Panc1 (cell line): ENCODE measurements around the gene PTPRE.

ENCODE experiments used
- CTCF ChIP-seq: fragments of 450-650 bp; IDR thresholded peaks from 2 replicates; pipeline ENCODE4 v1.5.1; 2017; ENCODE audit warnings: mild to moderate bottlenecking
- POLR2AphosphoS5 ChIP-seq: IDR thresholded peaks from 2 replicates; pipeline ENCODE4 v1.6.1; 2012; ENCODE audit warnings: mild to moderate bottlenecking, low read depth, low read length, moderate library complexity
- SIN3A ChIP-seq: IDR thresholded peaks from 2 replicates; pipeline ENCODE4 v1.6.1; 2012; ENCODE audit warnings: low read depth, mild to moderate bottlenecking, low read length, moderate library complexity, borderline replicate concordance; ENCODE audit not compliant: insufficient read depth
- TCF7L2 ChIP-seq: IDR thresholded peaks from 2 replicates; pipeline ENCODE4 v1.6.1; 2011; ENCODE audit warnings: mild to moderate bottlenecking, low read depth, low read length, inconsistent platforms
- TF ChIP-seq, protein P1 (sequence below), 2 experiments: IDR thresholded peaks; 2 replicates each; pipeline ENCODE4 v1.6.1; 2011 to 2012; ENCODE audit warnings: low read depth in 2 of 2, control low read depth in 1 of 2, low read length in 1 of 2, mild to moderate bottlenecking in 1 of 2, moderate library complexity in 1 of 2; ENCODE audit not compliant: insufficient read depth in 1 of 2

DNA sequence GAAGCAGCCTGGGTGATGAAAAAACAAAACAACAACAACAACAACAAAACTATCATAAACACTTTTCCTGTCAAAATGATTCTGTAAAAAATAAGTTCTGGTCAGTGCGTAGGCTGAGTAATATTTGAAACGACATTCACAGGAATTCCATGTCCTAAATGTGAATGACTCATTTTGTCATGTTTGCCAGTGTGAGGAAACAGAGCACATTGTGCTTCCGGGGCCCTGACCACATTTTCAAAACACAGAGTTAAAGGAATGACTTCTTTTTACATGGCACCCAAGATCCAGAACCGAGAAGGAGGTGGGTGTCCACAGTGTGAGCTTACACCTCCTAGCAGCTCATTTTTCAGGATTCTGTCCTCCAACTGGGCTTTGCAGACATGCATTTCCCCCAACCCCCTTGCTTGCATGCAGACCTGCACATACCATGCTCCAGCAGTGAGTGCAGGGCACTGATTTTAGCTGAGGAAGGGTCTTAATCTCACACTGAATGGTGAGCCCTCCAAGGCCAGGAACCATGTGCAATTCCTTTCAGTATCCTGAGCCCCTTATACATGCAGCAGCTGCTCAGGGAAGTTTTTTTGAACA is 17.2 kb upstream of the PTPRE start:
- TF ChIP-seq CTCF (no peak), POLR2AphosphoS5 (no peak), SIN3A (no peak), TCF7L2 (no peak)
- TF ChIP-seq, protein P1, sequence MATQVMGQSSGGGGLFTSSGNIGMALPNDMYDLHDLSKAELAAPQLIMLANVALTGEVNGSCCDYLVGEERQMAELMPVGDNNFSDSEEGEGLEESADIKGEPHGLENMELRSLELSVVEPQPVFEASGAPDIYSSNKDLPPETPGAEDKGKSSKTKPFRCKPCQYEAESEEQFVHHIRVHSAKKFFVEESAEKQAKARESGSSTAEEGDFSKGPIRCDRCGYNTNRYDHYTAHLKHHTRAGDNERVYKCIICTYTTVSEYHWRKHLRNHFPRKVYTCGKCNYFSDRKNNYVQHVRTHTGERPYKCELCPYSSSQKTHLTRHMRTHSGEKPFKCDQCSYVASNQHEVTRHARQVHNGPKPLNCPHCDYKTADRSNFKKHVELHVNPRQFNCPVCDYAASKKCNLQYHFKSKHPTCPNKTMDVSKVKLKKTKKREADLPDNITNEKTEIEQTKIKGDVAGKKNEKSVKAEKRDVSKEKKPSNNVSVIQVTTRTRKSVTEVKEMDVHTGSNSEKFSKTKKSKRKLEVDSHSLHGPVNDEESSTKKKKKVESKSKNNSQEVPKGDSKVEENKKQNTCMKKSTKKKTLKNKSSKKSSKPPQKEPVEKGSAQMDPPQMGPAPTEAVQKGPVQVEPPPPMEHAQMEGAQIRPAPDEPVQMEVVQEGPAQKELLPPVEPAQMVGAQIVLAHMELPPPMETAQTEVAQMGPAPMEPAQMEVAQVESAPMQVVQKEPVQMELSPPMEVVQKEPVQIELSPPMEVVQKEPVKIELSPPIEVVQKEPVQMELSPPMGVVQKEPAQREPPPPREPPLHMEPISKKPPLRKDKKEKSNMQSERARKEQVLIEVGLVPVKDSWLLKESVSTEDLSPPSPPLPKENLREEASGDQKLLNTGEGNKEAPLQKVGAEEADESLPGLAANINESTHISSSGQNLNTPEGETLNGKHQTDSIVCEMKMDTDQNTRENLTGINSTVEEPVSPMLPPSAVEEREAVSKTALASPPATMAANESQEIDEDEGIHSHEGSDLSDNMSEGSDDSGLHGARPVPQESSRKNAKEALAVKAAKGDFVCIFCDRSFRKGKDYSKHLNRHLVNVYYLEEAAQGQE (IDR thresholded peaks at IDR 0.05; ENCODE audit: insufficient read depth in 1 of 2, low read depth in 2 of 2, low read length in 1 of 2), result no peak
